Astrocyte of the spinal cord (primary cell): ENCODE results near the gene HEYL.
A peak's percentile ranks its signal among the peaks of the same experiment; 100 is the strongest.

Experiments used
- DNase-seq: peaks from one replicate; pipeline ENCODE4 v3.0.0; 2011; ENCODE audit warnings: low read depth, low spot score
- H3K4me3 ChIP-seq: 2 replicates; pipeline ENCODE4 v1.5.1; 2011; ENCODE audit warnings: low read depth, mild to moderate bottlenecking, low read length, moderate library complexity
- CTCF ChIP-seq: IDR thresholded peaks from 2 replicates; pipeline ENCODE4 v1.5.1; 2012; ENCODE audit warnings: low read depth, mild to moderate bottlenecking, low read length, inconsistent platforms
- in situ Hi-C: cut with HindIII; loops from 2 replicates; pipeline ENCODE4 v1.10.0; 2017; ENCODE audit warnings: low sequenced_read_pairs

Gene HEYL

GRCh38 chr1:39639305-39640130 lies at the start of gene HEYL:
Gene HEYL, minus strand, starts transcription at chr1:39639643. Its CDS starts 18 bp downstream, at chr1:39639625.
- H3K4me3 ChIP-seq = peak within 1 kb of the TSS; percentile 7
- DNase-seq = no peak
- in situ Hi-C loops = no loop called here
- peak; percentile 34 for TF ChIP-seq CTCF

GRCh38 chr1:39689214-39689613 lies 49.8 kb upstream of the HEYL start:
- DNase-seq = no peak
- in situ Hi-C loops = no loop called here
- H3K4me3 ChIP-seq = no peak overlapping the region
- TF ChIP-seq CTCF = no peak

GRCh38 chr1:39688706-39689105 lies 49.3 kb upstream of the HEYL start:
- no peak for DNase-seq
- in situ Hi-C loops = no loop called here

GRCh38 chr1:39687243-39687642 lies 47.8 kb upstream of the HEYL start:
- in situ Hi-C loops = no loop called here
- no peak for TF ChIP-seq CTCF
- no peak overlapping the region for H3K4me3 ChIP-seq
- no peak for DNase-seq

More at GRCh38 chr1:39688706-39689105, 49.3 kb upstream of the HEYL start:
- TF ChIP-seq CTCF = no peak
- no peak overlapping the region for H3K4me3 ChIP-seq

GRCh38 chr1:39685071-39685470 lies 45.6 kb upstream of the HEYL start:
- H3K4me3 ChIP-seq = no peak overlapping the region
- in situ Hi-C loops = no loop called here
- no peak for TF ChIP-seq CTCF
- DNase-seq = no peak

GRCh38 chr1:39684313-39684664 lies 44.8 kb upstream of the HEYL start:
- in situ Hi-C loops = no loop called here
- no peak for DNase-seq
- no peak overlapping the region for H3K4me3 ChIP-seq
- TF ChIP-seq CTCF = no peak
